AG09309 (cell line): Measurements from ENCODE around the gene CCT5.

Source experiments
- DNase-seq: peaks from one replicate; pipeline ENCODE4 v3.0.0-alpha.2; 2010; ENCODE audit warnings: low read depth
- H3K4me3 ChIP-seq: 2 replicates; pipeline ENCODE4 v1.5.1; 2011; ENCODE audit warnings: mild to moderate bottlenecking, low read depth, low read length, moderate library complexity; ENCODE audit not compliant: control insufficient read depth
- TF ChIP-seq, protein P1 (sequence below): IDR thresholded peaks from 2 replicates; pipeline ENCODE4 v1.5.1; 2011; ENCODE audit warnings: mild to moderate bottlenecking, low read depth, low read length, inconsistent platforms; ENCODE audit not compliant: insufficient read depth, control insufficient read depth; ENCODE audit errors: missing control alignments

Gene CCT5

DNA sequence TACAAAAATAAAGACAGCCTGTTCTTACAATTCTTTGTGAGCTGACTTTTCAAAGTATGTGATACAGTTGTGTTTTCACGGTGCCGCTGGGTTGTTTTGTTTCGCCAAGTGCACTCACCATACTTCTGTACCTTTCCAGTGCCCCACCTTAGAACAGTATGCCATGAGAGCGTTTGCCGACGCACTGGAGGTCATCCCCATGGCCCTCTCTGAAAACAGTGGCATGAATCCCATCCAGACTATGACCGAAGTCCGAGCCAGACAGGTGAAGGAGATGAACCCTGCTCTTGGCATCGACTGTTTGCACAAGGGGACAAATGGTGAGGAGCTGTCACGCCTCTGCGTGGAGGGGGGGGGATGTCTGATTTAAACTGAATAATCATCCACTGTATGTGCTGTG, 12.9 kb downstream of the CCT5 start:
- no peak overlapping the region for H3K4me3 ChIP-seq
- no peak for DNase-seq
- TF ChIP-seq, protein P1, sequence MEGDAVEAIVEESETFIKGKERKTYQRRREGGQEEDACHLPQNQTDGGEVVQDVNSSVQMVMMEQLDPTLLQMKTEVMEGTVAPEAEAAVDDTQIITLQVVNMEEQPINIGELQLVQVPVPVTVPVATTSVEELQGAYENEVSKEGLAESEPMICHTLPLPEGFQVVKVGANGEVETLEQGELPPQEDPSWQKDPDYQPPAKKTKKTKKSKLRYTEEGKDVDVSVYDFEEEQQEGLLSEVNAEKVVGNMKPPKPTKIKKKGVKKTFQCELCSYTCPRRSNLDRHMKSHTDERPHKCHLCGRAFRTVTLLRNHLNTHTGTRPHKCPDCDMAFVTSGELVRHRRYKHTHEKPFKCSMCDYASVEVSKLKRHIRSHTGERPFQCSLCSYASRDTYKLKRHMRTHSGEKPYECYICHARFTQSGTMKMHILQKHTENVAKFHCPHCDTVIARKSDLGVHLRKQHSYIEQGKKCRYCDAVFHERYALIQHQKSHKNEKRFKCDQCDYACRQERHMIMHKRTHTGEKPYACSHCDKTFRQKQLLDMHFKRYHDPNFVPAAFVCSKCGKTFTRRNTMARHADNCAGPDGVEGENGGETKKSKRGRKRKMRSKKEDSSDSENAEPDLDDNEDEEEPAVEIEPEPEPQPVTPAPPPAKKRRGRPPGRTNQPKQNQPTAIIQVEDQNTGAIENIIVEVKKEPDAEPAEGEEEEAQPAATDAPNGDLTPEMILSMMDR, result no peak

DNA sequence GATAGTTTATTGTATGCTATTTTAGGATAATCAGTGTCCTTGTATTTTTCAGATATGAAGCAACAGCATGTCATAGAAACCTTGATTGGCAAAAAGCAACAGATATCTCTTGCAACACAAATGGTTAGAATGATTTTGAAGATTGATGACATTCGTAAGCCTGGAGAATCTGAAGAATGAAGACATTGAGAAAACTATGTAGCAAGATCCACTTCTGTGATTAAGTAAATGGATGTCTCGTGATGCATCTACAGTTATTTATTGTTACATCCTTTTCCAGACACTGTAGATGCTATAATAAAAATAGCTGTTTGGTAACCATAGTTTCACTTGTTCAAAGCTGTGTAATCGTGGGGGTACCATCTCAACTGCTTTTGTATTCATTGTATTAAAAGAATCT, 14.5 kb downstream of the CCT5 start:
- no peak overlapping the region for H3K4me3 ChIP-seq
- no peak for DNase-seq
- TF ChIP-seq, protein P1, result no peak

DNA sequence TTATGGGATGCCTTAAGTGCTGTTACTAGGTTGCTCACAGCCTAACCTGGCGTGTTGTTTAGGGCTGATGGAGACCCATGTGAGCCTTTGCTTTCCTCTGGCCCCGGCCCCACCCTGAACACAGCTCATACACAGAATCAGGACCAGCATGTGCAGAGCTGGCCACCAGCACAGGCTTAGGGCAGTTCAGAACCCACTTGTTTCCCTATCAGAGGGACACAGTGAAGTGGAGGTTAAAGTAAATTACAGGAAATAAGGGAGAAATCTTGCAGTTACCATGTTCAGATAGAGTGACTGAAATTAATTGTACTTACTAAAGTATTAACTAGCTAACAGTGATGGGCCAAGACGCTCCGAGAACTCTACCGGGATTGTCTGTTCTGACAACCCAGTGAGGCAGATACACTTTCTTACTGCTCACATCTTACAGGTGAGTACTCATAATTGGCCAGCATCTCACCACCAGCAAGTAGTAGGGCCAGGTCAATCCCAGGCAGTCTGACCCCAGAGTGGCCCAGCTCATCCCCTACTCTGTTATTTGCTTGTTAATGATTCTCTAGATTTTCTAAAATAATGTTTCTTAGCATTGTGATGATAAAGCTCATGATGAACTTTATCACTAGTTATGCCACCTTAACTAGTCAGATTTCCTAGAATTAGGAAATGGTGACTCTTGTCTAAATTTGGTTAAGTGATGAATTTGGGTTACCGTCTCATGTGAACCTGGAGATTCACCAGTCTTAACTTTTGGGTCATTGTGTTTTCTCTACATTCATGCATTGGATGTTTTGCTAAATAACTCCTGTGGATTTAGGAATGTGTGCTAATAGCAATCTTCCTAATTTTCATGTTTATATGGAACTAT, 15.4 kb downstream of the CCT5 start:
- H3K4me3 ChIP-seq, result no peak overlapping the region
- TF ChIP-seq, protein P1, result no peak
- DNase-seq, result no peak

DNA sequence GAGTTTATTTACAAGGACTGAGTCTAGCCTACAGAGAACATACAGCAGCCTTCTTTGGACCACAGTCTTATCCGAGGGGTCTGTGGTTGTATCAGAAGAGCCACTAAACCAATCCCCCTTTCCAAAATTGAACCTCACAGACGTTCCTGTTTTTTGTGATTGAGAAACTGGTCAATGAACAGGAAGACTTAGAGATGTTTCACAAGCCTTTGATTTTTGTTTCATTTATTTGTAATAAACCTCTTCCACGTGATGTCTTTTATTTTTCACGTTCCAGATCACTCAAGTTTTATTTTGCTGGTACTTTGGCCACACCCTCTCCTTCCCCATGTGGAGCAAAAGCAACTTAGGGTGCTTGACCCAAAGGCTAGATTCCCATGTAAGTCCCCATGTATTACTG, 16.1 kb downstream of the CCT5 start:
- TF ChIP-seq, protein P1, result no peak
- no peak overlapping the region for H3K4me3 ChIP-seq
- DNase-seq, result no peak

DNA sequence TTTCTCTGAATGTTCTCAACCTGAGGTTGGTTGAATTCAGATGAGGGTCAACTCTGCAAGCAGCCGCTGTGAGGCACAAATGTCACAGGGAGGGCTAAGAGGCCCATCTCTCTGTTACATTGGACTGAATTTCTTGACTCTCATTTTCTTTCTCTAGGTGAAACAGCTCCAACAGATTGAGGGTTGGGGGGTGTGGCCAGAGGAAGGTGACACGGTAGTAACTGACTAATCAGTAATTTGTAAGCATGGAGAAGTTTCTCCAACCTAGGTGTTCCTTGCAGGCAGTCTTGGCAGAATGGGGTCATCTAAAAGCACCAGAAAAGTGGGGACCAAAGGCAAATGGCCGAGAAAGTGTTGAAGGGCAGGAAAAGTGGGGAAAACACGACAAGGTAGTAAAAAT, 16.8 kb downstream of the CCT5 start:
- DNase-seq, result no peak
- no peak overlapping the region for H3K4me3 ChIP-seq
- TF ChIP-seq, protein P1, result no peak

DNA sequence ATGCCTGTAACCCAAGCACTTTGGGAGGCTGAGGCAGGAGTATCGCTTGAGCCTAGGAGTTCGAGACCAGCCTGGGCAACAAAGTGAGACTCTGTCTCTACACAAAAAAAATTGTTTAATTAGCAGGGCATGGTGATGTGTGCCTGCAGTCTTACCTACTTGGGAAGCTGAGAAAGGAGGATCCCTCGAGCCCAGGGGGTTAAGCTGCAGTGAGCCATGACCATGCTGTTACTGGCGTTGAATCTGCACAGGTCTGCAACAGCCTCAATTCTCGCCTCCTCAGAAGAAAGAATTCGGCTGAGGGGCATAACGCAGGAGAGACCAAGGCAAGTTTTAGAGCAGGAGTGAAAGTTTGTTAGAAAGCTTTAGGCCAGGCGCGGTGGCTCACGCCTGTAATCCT, 18.0 kb downstream of the CCT5 start:
- no peak for DNase-seq
- TF ChIP-seq, protein P1, result no peak
- H3K4me3 ChIP-seq, result no peak overlapping the region
